Neuronal stem cell (in vitro differentiated cells): ENCODE data around the gene DEFB124.
A peak's percentile ranks its signal among the peaks of the same experiment; 100 is the strongest.
"Not testable (repeated sequence)": the region's sequence is repeated elsewhere in the genome, so short reads cannot be mapped to it uniquely, and the experiment has no call there.

ENCODE experiments used
- DNase-seq: peaks from one replicate; pipeline ENCODE4 v3.0.0-alpha.2; 2013; ENCODE audit warnings: low spot score
- H2AFZ ChIP-seq: one replicate; pipeline ENCODE4 v1.6.1; 2013; ENCODE audit warnings: mild to moderate bottlenecking, low read length, inconsistent platforms
- H2AK5ac ChIP-seq: 2 replicates; pipeline ENCODE4 v1.6.1; 2013; ENCODE audit warnings: low read depth, mild to moderate bottlenecking, inconsistent platforms, low read length, moderate library complexity, mixed read lengths
- H2BK120ac ChIP-seq: 2 replicates; pipeline ENCODE4 v1.6.1; 2013; ENCODE audit warnings: low read depth, mild to moderate bottlenecking, inconsistent platforms, low read length, moderate library complexity, mixed read lengths
- H2BK12ac ChIP-seq: one replicate; pipeline ENCODE4 v1.6.1; 2013; ENCODE audit warnings: low read length, inconsistent platforms
- H2BK15ac ChIP-seq: 2 replicates; pipeline ENCODE4 v1.6.1; 2013; ENCODE audit warnings: mild to moderate bottlenecking, low read length, inconsistent platforms, mixed read lengths
- H2BK5ac ChIP-seq: one replicate; pipeline ENCODE4 v1.6.1; 2013; ENCODE audit warnings: inconsistent platforms, mild to moderate bottlenecking, low read length, moderate library complexity
- H3K14ac ChIP-seq: one replicate; pipeline ENCODE4 v1.6.1; 2013; ENCODE audit warnings: low read length, inconsistent platforms
- H3K18ac ChIP-seq: 2 replicates; pipeline ENCODE4 v1.6.1; 2013; ENCODE audit warnings: low read length, inconsistent platforms
- H3K23ac ChIP-seq: 2 replicates; pipeline ENCODE4 v1.6.1; 2013; ENCODE audit warnings: low read depth, mild to moderate bottlenecking, mixed read lengths, low read length, inconsistent platforms; ENCODE audit not compliant: poor library complexity
- H3K27ac ChIP-seq: replicated peaks from 3 replicates; pipeline ENCODE4 v1.5.1; 2013; ENCODE audit warnings: low read length, inconsistent platforms
- H3K27me3 ChIP-seq, 3 experiments: 2 replicates each; pipeline ENCODE4 v1.6.1; 2013; ENCODE audit warnings: low read length in 3 of 3, mild to moderate bottlenecking in 2 of 3, inconsistent platforms in 1 of 3, low read depth in 1 of 3, mixed read lengths in 1 of 3, moderate library complexity in 1 of 3; ENCODE audit not compliant: control insufficient read depth in 3 of 3, insufficient read depth in 3 of 3
- H3K36me3 ChIP-seq, 2 donors: replicated peaks in 1 of 2; 2 replicates each; pipeline ENCODE4 v1.6.1; 2013; ENCODE audit warnings: low read length in 2 of 2; ENCODE audit not compliant: control insufficient read depth in 2 of 2, insufficient read depth in 2 of 2
- H3K4ac ChIP-seq: 2 replicates; pipeline ENCODE4 v1.6.1; 2013; ENCODE audit warnings: inconsistent platforms, mild to moderate bottlenecking, low read length, moderate library complexity
- H3K4me1 ChIP-seq, 2 donors: 1 replicate in 1 of 2; 2 replicates in 1 of 2; pipeline ENCODE4 v1.6.1; 2013; ENCODE audit warnings: low read length in 2 of 2, low read depth in 1 of 2; ENCODE audit not compliant: control insufficient read depth in 2 of 2, insufficient read depth in 1 of 2
- H3K4me2 ChIP-seq: one replicate; pipeline ENCODE4 v1.6.1; 2013; ENCODE audit warnings: mild to moderate bottlenecking, low read length, inconsistent platforms; ENCODE audit not compliant: insufficient read depth, poor library complexity, severe bottlenecking
- H3K4me3 ChIP-seq, 2 donors: 2 replicates each; pipeline ENCODE4 v1.5.1; 2013; ENCODE audit warnings: low read length in 2 of 2, mild to moderate bottlenecking in 2 of 2, inconsistent platforms in 1 of 2, moderate library complexity in 1 of 2
- H3K79me1 ChIP-seq: one replicate; pipeline ENCODE4 v1.6.1; 2013; ENCODE audit warnings: low read depth, mild to moderate bottlenecking, inconsistent platforms, low read length, moderate library complexity
- H3K9ac ChIP-seq: one replicate; pipeline ENCODE4 v1.6.1; 2013; ENCODE audit warnings: mild to moderate bottlenecking, low read depth, low read length, inconsistent platforms; ENCODE audit not compliant: poor library complexity
- H3K9me3 ChIP-seq, 2 donors: replicated peaks in 1 of 2; 2 replicates each; pipeline versions ENCODE3 to v1.6.1; 2013; ENCODE audit warnings: low read length in 2 of 2, mild to moderate bottlenecking in 2 of 2, inconsistent platforms in 1 of 2, low read depth in 1 of 2, mixed read lengths in 1 of 2, moderate library complexity in 1 of 2; ENCODE audit not compliant: control insufficient read depth in 2 of 2, insufficient read depth in 1 of 2
- H4K8ac ChIP-seq: one replicate; pipeline ENCODE4 v1.6.1; 2013; ENCODE audit warnings: low read depth, mild to moderate bottlenecking, inconsistent platforms, low read length, moderate library complexity
- H4K91ac ChIP-seq: one replicate; pipeline ENCODE4 v1.6.1; 2013; ENCODE audit warnings: low read length, low read depth, mild to moderate bottlenecking, inconsistent platforms; ENCODE audit not compliant: poor library complexity
- WGBS, 2 donors: extraction: QIAGEN DNeasy Blood & Tissue Kit; methylation state at CpG; one replicate each; pipeline ENCODE4 v1.1.7; 2013; ENCODE audit warnings: missing lambda C conversion rate in 2 of 2, mixed read lengths in 1 of 2; ENCODE audit not compliant: insufficient read length in 2 of 2, insufficient replicate concordance in 1 of 2; ENCODE audit errors: extremely low coverage in 2 of 2; 5-methylcytosine and 5-hydroxymethylcytosine counted together

The DEFB124 gene

DNA sequence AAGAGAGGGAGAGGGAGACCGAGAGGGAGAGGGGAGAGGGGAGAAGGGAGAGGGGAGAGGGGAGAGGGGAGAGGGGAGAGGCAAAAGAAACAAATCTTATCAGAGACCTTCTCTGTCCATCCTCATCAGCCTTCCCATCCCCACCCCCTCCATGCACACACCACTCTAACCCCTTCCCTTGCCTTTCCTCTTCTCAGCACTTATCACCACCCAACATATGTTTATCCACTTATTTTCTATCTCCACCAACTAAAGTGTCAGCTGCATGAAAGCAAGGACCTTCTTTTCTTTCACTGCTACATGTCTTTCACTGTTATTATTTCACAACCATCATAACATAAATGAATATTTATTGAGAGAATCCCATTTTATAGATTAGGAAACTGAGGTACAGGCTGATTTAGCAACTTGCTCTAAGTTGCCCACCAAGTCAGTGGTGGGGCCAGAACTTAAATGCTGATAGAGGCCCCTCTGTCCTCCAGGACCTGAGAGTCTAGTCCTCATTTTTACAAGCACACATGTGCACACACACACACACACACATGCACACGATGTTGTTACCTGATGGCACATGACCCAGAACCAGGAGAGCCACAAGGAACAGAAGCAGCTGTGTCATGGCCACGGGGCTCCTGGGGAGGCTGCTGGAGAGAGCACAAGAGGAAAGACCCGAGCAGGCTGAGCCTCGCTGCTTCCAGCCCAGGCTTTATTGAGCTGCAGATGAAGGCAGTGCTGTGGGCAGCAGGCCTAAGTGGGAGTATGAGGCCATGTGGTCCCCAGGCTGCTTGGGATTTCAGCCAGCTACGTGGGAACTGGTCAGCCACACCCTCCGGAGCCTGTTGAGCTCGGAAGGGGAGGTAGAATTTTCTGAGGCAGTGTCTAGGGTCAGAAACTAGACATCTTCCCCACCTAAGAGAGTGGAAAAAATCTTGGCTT lies 2.3 kb downstream of the DEFB124 start:
- DNase-seq, result no peak

DNA sequence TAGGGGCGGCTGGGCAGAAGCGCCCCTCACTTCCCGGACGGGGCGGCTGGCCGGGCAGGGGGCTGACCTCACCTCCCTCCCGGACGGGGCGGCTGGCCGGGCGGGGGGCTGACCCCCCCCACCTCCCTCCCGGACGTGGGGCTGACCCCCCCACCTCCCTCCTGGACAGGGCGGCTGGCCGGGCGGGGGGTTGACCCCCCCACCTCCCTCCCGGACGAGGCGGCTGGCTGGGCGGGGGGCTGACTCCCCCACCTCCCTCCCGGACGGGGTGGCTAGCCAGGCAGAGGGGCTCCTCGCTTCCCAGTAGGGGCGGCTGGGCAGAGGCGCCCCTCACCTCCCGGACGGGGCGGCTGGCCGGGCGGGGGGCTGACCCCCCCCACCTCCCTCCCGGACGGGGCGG lies 4.0 kb downstream of the DEFB124 start:
- H4K91ac ChIP-seq, H3K18ac ChIP-seq, H2AFZ ChIP-seq, H2BK12ac ChIP-seq, H3K4me2 ChIP-seq, H2AK5ac ChIP-seq, H3K79me1 ChIP-seq, H3K27ac ChIP-seq, H2BK5ac ChIP-seq, H2BK120ac ChIP-seq, H3K9ac ChIP-seq, H3K14ac ChIP-seq, H3K23ac ChIP-seq, H3K36me3 ChIP-seq, H3K4me3 ChIP-seq, H3K27me3 ChIP-seq, H4K8ac ChIP-seq, DNase-seq, H2BK15ac ChIP-seq, H3K4ac ChIP-seq, H3K4me1 ChIP-seq: not testable (repeated sequence)
- no CpG with 5 or more reads among the region's 33 CpGs for WGBS, 2 donors
- H3K9me3 ChIP-seq, result peaks cover 0 to 23% of the 10 kb centered on the region in 2 donors

More for the DNA sequence above, 2.3 kb downstream of the DEFB124 start:
- H3K4me1 ChIP-seq, result no peaks in the 10 kb centered on the region
- no peak overlapping the region for H3K4me2 ChIP-seq
- no peak overlapping the region for H2AK5ac ChIP-seq
- peaks cover 0 to 35% of the 10 kb centered on the region in 2 donors for H3K9me3 ChIP-seq
- peak overlapping the region in 1 of 2 donors; percentile 40 for H3K4me3 ChIP-seq
- H3K18ac ChIP-seq, result no peak overlapping the region
- H4K91ac ChIP-seq, result no peak overlapping the region
- WGBS, 2 donors, result no CpG with 5 or more reads among the region's 8 CpGs
- no peak overlapping the region for H2AFZ ChIP-seq
- H2BK12ac ChIP-seq, result no peak overlapping the region
- peaks cover 0 to 12% (median 0%) of the 10 kb centered on the region in 3 experiments for H3K27me3 ChIP-seq
- H3K4ac ChIP-seq, result no peak overlapping the region
- H2BK15ac ChIP-seq, result no peak overlapping the region
- no peaks in the 10 kb centered on the region for H3K36me3 ChIP-seq
- no peak overlapping the region for H3K27ac ChIP-seq
- H2BK120ac ChIP-seq, result no peak overlapping the region
- H4K8ac ChIP-seq, result no peak overlapping the region
- H3K79me1 ChIP-seq, result no peaks in the 10 kb centered on the region
- no peak overlapping the region for H3K9ac ChIP-seq
- no peak overlapping the region for H3K23ac ChIP-seq
- no peak overlapping the region for H3K14ac ChIP-seq
- no peak overlapping the region for H2BK5ac ChIP-seq

DNA sequence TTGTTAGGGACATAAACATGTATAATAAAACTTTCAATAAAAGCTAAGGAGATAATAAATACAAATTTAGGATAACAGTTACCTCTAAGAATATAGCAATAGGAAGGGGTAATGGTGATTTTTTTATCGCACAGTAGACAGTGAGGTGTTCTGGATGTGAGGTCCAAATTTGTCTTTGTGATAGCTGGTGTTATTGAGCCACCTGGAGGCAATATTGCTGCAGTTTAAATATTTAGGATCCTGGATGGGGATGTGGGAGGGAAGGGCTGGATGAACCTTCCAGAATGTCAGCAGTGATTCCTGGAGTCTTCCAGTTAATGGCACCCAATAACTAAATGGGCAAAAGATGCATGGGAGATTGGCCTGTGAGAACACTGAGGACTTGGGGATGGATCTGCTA lies 20.6 kb downstream of the DEFB124 start:
- Histone ChIP-seq H3K27ac (no peak overlapping the region), H3K4me2 (no peak overlapping the region), H4K8ac (no peak overlapping the region), H3K27me3 (no peaks in the 10 kb centered on the region), H2AK5ac (no peak overlapping the region), H3K79me1 (no peaks in the 10 kb centered on the region), H3K9me3 (peaks cover 2 to 10% of the 10 kb centered on the region in 2 donors), H2BK12ac (no peak overlapping the region), H2BK15ac (no peak overlapping the region), H3K4me1 (no peaks in the 10 kb centered on the region), H3K18ac (no peak overlapping the region), H3K9ac (no peak overlapping the region), H3K14ac (no peak overlapping the region), H3K36me3 (no peaks in the 10 kb centered on the region), H3K23ac (no peak overlapping the region), H4K91ac (no peak overlapping the region), H3K4me3 (no peak overlapping the region), H2BK120ac (no peak overlapping the region), H2BK5ac (no peak overlapping the region), H3K4ac (no peak overlapping the region), H2AFZ (no peak overlapping the region)
- no CpG with 5 or more reads among the region's 1 CpG for WGBS, 2 donors
- DNase-seq, result no peak

DNA sequence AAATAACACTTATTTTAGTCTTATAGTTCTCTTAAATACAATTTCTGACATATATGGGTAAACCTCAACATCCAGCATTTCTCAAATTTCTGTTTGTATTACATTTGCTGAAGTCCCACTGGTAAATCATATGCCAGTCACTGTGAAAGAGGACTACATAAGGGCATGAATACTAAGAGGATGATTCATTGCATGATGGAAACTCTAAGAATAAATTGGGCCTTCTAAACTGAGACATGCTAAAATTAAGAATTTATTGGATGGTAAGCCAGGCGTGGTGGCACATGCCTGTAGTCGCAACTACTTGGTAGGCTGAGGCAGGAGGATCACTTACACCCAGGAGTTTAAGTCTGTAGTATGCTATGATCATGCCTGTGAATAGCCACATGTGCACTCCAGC lies 22.4 kb downstream of the DEFB124 start:
- H2BK12ac ChIP-seq, result no peak overlapping the region
- H2BK5ac ChIP-seq, result no peak overlapping the region
- no peak overlapping the region for H3K23ac ChIP-seq
- H3K4me1 ChIP-seq, result no peaks in the 10 kb centered on the region
- no peak for DNase-seq
- no CpG with 5 or more reads among the region's 2 CpGs for WGBS, 2 donors
- H2AK5ac ChIP-seq, result no peak overlapping the region
- no peak overlapping the region for H3K9ac ChIP-seq
- H2BK120ac ChIP-seq, result no peak overlapping the region
- H3K14ac ChIP-seq, result no peak overlapping the region
- no peaks in the 10 kb centered on the region for H3K79me1 ChIP-seq
- H2BK15ac ChIP-seq, result no peak overlapping the region
- H3K36me3 ChIP-seq, result no peaks in the 10 kb centered on the region
- H3K4me3 ChIP-seq, result no peak overlapping the region
- H3K27me3 ChIP-seq, result no peaks in the 10 kb centered on the region
- peaks cover 9 to 10% of the 10 kb centered on the region in 2 donors for H3K9me3 ChIP-seq
- H2AFZ ChIP-seq, result no peak overlapping the region
- no peak overlapping the region for H3K27ac ChIP-seq
- no peak overlapping the region for H3K4ac ChIP-seq
- no peak overlapping the region for H4K8ac ChIP-seq
- H3K18ac ChIP-seq, result no peak overlapping the region
- no peak overlapping the region for H3K4me2 ChIP-seq
- no peak overlapping the region for H4K91ac ChIP-seq
